WTC11 (cell line): Measurements from ENCODE around the gene SLC25A25. TPM values are rescaled to one million over a fixed set of nuclear protein-coding genes. Genes with fewer than 3 reads are reported as not detected.

Experiments
- ATAC-seq: fragments of 200-7000 bp; cut with Tn5 transposase; 2 replicates; pipeline ENCODE4 v1.10.0; 2021; ENCODE audit warnings: mild to moderate bottlenecking, moderate library complexity
- CTCF ChIA-PET: fragments of 300-600 bp; sonication (Branson Sonifier 250); formaldehyde crosslinking; loops from one replicate; lab custom pipeline; 2021; ENCODE audit warnings: antibody characterized with exemption; lab: Charles Lee
- POLR2A ChIA-PET: fragments of 350-600 bp; sonication (Branson Sonifier 250); formaldehyde crosslinking; loops from one replicate; lab custom pipeline; 2021; ENCODE audit warnings: antibody characterized with exemption; lab: Charles Lee
- DNase-seq: peaks from one replicate; pipeline ENCODE4 v3.0.0; 2021; ENCODE audit warnings: low spot score
- H3K27ac Mint-ChIP-seq: 2 replicates; pipeline ENCODE4 v1.8.0; 2021; ENCODE audit warnings: mixed read lengths
- H3K27me3 Mint-ChIP-seq: 2 replicates; pipeline ENCODE4 v1.8.0; 2021; ENCODE audit warnings: low read depth, mild to moderate bottlenecking, moderate library complexity, mixed read lengths
- H3K36me3 Mint-ChIP-seq: 2 replicates; pipeline ENCODE4 v1.8.0; 2021; ENCODE audit warnings: mixed read lengths
- H3K4me1 Mint-ChIP-seq: 2 replicates; pipeline ENCODE4 v1.8.0; 2022; ENCODE audit warnings: mixed read lengths
- H3K4me3 Mint-ChIP-seq: 2 replicates; pipeline ENCODE4 v1.8.0; 2021; ENCODE audit warnings: mild to moderate bottlenecking, moderate library complexity, mixed read lengths
- H3K9me3 Mint-ChIP-seq: 2 replicates; pipeline ENCODE4 v1.8.0; 2021; ENCODE audit warnings: mixed read lengths
- EMX1 ChIP-seq: fragments of 250-450 bp; sonication (Bioruptor Pico); IDR thresholded peaks from 2 replicates; pipeline ENCODE4 v1.8.0; 2021; ENCODE audit warnings: mild to moderate bottlenecking
- TEAD4 ChIP-seq: sonication (generic); formaldehyde crosslinking; IDR thresholded peaks from 2 replicates; pipeline ENCODE4 v1.8.0; 2022; ENCODE audit warnings: mild to moderate bottlenecking, missing genetic modification reagents
- ZNF317 ChIP-seq: sonication (generic); formaldehyde crosslinking; IDR thresholded peaks from 2 replicates; pipeline ENCODE4 v1.8.1; 2023; ENCODE audit warnings: low read depth, mild to moderate bottlenecking, moderate library complexity, missing genetic modification reagents, borderline replicate concordance
- total RNA-seq: library from RNA; stranded (reverse); gene quantifications from 3 replicates; pipeline ENCODE4 v1.2.3, GENCODE V29; 2021
- TF ChIP-seq, protein P1 (sequence below): sonication (generic); formaldehyde crosslinking; IDR thresholded peaks from 2 replicates; pipeline ENCODE4 v1.8.1; 2022; ENCODE audit warnings: mild to moderate bottlenecking, moderate library complexity, missing genetic modification reagents
- TF ChIP-seq, protein P2 (sequence below): sonication (generic); formaldehyde crosslinking; IDR thresholded peaks from 2 replicates; pipeline ENCODE4 v1.8.1; 2023; ENCODE audit warnings: mild to moderate bottlenecking, moderate library complexity, missing genetic modification reagents
- TF ChIP-seq, protein P3 (sequence below): sonication (generic); formaldehyde crosslinking; IDR thresholded peaks from 2 replicates; pipeline ENCODE4 v1.8.0; 2023; ENCODE audit warnings: missing genetic modification reagents, mild to moderate bottlenecking, borderline replicate concordance
- TF ChIP-seq, protein P4 (sequence below): sonication (generic); formaldehyde crosslinking; IDR thresholded peaks from 2 replicates; pipeline ENCODE4 v1.8.1; 2022; ENCODE audit warnings: mild to moderate bottlenecking, missing genetic modification reagents, moderate library complexity, borderline replicate concordance
- TF ChIP-seq, protein P5 (sequence below): sonication (generic); formaldehyde crosslinking; IDR thresholded peaks from 2 replicates; pipeline ENCODE4 v1.8.0; 2023; ENCODE audit warnings: missing genetic modification reagents

Gene SLC25A25
- total RNA-seq, 1 experiment from 2014 or later: 17.4 TPM

DNA sequence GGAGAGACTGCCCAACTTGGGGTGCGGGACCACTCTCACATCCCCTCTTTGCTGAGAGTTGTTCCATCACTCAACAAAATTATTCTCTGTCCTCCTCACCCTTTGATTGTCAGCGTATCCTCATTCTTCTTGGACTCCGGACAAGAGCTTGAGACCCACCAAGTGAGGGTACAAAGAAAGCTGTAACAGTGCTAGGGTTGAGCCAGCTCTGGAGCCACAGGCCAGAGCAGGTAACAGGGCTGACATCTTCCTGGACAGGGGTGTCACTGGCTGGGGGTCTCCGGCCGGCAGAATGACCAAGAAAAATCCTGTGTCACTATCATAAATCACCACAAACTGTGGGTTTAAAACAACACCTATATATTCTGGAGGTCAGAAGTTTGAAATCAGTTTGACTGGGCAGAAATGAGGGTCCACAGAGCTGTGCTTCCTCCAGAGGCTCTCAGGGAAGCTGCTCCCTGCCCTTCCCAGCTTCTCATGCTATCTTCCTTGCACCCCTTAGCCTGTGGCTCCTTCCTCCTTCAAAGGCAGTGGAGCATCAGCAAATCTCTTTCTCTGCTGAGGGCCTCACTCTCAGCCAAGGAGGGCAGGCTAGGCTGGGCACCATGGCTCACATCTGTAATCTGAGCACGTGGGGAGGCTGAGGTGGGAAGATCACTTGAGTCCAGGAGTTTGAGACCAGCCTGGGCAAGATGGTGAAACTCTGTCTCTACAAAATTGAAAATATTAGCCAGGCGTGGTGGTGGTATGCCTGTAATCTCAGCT lies 87.9 kb downstream of the SLC25A25 start:
- ChIA-PET CTCF (interaction anchor here (2.5 kb wide), 1 partner anchor 31 kb away, joined by 10 read pairs; no protein-coding TSS in a partner anchor), POLR2A (no interaction called here)
- TF ChIP-seq, protein P1, sequence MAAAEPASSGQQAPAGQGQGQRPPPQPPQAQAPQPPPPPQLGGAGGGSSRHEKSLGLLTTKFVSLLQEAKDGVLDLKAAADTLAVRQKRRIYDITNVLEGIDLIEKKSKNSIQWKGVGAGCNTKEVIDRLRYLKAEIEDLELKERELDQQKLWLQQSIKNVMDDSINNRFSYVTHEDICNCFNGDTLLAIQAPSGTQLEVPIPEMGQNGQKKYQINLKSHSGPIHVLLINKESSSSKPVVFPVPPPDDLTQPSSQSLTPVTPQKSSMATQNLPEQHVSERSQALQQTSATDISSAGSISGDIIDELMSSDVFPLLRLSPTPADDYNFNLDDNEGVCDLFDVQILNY (CRISPR knock-in tag): no peak
- TF ChIP-seq, protein P2, sequence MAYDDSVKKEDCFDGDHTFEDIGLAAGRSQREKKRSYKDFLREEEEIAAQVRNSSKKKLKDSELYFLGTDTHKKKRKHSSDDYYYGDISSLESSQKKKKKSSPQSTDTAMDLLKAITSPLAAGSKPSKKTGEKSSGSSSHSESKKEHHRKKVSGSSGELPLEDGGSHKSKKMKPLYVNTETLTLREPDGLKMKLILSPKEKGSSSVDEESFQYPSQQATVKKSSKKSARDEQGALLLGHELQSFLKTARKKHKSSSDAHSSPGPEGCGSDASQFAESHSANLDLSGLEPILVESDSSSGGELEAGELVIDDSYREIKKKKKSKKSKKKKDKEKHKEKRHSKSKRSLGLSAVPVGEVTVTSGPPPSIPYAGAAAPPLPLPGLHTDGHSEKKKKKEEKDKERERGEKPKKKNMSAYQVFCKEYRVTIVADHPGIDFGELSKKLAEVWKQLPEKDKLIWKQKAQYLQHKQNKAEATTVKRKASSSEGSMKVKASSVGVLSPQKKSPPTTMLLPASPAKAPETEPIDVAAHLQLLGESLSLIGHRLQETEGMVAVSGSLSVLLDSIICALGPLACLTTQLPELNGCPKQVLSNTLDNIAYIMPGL (CRISPR knock-in tag): no peak
- no peak for TF ChIP-seq TEAD4 (CRISPR knock-in tag)
- TF ChIP-seq, protein P3, sequence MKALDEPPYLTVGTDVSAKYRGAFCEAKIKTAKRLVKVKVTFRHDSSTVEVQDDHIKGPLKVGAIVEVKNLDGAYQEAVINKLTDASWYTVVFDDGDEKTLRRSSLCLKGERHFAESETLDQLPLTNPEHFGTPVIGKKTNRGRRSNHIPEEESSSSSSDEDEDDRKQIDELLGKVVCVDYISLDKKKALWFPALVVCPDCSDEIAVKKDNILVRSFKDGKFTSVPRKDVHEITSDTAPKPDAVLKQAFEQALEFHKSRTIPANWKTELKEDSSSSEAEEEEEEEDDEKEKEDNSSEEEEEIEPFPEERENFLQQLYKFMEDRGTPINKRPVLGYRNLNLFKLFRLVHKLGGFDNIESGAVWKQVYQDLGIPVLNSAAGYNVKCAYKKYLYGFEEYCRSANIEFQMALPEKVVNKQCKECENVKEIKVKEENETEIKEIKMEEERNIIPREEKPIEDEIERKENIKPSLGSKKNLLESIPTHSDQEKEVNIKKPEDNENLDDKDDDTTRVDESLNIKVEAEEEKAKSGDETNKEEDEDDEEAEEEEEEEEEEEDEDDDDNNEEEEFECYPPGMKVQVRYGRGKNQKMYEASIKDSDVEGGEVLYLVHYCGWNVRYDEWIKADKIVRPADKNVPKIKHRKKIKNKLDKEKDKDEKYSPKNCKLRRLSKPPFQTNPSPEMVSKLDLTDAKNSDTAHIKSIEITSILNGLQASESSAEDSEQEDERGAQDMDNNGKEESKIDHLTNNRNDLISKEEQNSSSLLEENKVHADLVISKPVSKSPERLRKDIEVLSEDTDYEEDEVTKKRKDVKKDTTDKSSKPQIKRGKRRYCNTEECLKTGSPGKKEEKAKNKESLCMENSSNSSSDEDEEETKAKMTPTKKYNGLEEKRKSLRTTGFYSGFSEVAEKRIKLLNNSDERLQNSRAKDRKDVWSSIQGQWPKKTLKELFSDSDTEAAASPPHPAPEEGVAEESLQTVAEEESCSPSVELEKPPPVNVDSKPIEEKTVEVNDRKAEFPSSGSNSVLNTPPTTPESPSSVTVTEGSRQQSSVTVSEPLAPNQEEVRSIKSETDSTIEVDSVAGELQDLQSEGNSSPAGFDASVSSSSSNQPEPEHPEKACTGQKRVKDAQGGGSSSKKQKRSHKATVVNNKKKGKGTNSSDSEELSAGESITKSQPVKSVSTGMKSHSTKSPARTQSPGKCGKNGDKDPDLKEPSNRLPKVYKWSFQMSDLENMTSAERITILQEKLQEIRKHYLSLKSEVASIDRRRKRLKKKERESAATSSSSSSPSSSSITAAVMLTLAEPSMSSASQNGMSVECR (CRISPR knock-in tag): no peak
- TF ChIP-seq, protein P4, sequence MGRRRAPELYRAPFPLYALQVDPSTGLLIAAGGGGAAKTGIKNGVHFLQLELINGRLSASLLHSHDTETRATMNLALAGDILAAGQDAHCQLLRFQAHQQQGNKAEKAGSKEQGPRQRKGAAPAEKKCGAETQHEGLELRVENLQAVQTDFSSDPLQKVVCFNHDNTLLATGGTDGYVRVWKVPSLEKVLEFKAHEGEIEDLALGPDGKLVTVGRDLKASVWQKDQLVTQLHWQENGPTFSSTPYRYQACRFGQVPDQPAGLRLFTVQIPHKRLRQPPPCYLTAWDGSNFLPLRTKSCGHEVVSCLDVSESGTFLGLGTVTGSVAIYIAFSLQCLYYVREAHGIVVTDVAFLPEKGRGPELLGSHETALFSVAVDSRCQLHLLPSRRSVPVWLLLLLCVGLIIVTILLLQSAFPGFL (CRISPR knock-in tag): no peak
- TF ChIP-seq, protein P5, sequence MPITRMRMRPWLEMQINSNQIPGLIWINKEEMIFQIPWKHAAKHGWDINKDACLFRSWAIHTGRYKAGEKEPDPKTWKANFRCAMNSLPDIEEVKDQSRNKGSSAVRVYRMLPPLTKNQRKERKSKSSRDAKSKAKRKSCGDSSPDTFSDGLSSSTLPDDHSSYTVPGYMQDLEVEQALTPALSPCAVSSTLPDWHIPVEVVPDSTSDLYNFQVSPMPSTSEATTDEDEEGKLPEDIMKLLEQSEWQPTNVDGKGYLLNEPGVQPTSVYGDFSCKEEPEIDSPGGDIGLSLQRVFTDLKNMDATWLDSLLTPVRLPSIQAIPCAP (CRISPR knock-in tag): no peak
- TF ChIP-seq ZNF317 (CRISPR knock-in tag): no peak
- TF ChIP-seq EMX1: no peak
- no peak for ATAC-seq
- Mint-ChIP-seq H3K36me3 (no peaks in the 10 kb centered on the region), H3K9me3 (no peaks in the 10 kb centered on the region), H3K27ac (no peak overlapping the region), H3K4me3 (no peak overlapping the region), H3K27me3 (peaks cover 4% of the 10 kb centered on the region; the same call in 1 of the 2 replicates), H3K4me1 (peaks cover 4% of the 10 kb centered on the region)
- no peak for DNase-seq

Other genes with a start within 250 kb of the SLC25A25 start
- gene ENG, start 213.6 kb upstream of the SLC25A25 start, total RNA-seq: 3.7 to 4.4 TPM (median 4.2 TPM) in 3 replicates
- gene AK1, start 190.6 kb upstream of the SLC25A25 start, total RNA-seq: 27.5 to 34.9 TPM (median 34.4 TPM) in 3 replicates
- 45.1 to 47.5 TPM (median 45.3 TPM) in 3 replicates for gene ST6GALNAC6, start 168.6 kb upstream of the SLC25A25 start, total RNA-seq
- gene ST6GALNAC4, start 151.2 kb upstream of the SLC25A25 start, total RNA-seq: 25.1 to 25.7 TPM (median 25.4 TPM) in 3 replicates
- gene PIP5KL1, start 137.5 kb upstream of the SLC25A25 start, total RNA-seq: 15.8 to 20.2 TPM (median 16.8 TPM) in 3 replicates
- gene DPM2, start 130.4 kb upstream of the SLC25A25 start, total RNA-seq: 53.3 to 58.2 TPM (median 56.1 TPM) in 3 replicates
- 42.2 to 66.4 TPM (median 51.3 TPM) in 3 replicates for gene EEIG1, start 87.2 kb upstream of the SLC25A25 start, total RNA-seq
- gene NAIF1, start 912 bp upstream of the SLC25A25 start, total RNA-seq: 11.9 to 13.4 TPM (median 12.4 TPM) in 3 replicates
- gene PTGES2, start 59.5 kb downstream of the SLC25A25 start, total RNA-seq: 96.2 to 118 TPM (median 98.4 TPM) in 3 replicates
- gene LCN2, start 81.2 kb downstream of the SLC25A25 start, total RNA-seq: 1.0 to 3.0 TPM (median 1.3 TPM) in 3 replicates
- 77.1 to 86.9 TPM (median 86.6 TPM) in 3 replicates for gene BBLN, start 92.0 kb downstream of the SLC25A25 start, total RNA-seq
- gene CIZ1, start 123.3 kb downstream of the SLC25A25 start, total RNA-seq: 86.1 to 90.6 TPM (median 90.2 TPM) in 3 replicates
- 79.0 to 105 TPM (median 92.4 TPM) in 3 replicates for gene DNM1, start 135.1 kb downstream of the SLC25A25 start, total RNA-seq
- gene GOLGA2, start 207.8 kb downstream of the SLC25A25 start, total RNA-seq: 54.7 to 66.3 TPM (median 58.8 TPM) in 3 replicates
- gene SWI5, start 208.0 kb downstream of the SLC25A25 start, total RNA-seq: 26.2 to 32.0 TPM (median 31.7 TPM) in 3 replicates